HS-27A (cell line): Measurements from ENCODE around the gene NELFB.
"Not testable (repeated sequence)": the region's sequence is repeated elsewhere in the genome, so short reads cannot be mapped to it uniquely, and the experiment has no call there.

Experiments used
- DNase-seq: peaks from one replicate; pipeline ENCODE4 v3.0.0-alpha.2; 2012; ENCODE audit warnings: low read depth, missing footprints

The NELFB gene

DNA sequence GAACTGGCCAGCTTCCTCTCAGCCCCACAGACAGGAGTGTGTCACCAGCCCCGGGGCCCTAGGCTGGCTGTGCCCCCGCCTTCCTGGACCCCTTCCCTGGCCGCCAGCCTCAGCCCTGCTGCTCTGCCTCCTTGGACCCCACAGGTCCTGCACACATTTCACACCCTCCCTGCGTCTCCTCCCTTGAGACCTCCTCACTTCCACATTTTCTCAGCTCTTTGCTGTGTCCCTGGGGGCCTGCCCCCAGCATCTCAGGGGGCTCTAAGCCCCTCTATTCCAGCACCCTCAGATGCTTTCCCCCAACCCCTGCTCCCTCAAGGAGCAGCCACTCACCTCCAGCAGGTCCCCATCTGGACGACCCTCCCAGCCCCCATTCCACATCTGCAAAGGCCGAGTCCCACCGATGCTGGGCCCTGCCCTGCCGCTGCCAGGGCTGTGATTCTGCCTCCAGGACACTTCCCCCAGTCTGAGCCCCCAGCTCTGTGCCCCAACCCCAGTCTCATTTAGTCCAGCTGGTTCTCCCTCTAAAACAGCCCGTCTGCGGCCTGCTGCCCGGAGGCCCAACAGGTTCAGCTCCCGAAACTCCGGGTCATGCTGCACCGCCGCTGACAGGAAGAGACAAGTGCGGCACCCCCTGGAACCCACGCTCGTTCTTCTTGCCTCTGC lies 20.2 kb upstream of the NELFB start:
- DNase-seq: no peak

DNA sequence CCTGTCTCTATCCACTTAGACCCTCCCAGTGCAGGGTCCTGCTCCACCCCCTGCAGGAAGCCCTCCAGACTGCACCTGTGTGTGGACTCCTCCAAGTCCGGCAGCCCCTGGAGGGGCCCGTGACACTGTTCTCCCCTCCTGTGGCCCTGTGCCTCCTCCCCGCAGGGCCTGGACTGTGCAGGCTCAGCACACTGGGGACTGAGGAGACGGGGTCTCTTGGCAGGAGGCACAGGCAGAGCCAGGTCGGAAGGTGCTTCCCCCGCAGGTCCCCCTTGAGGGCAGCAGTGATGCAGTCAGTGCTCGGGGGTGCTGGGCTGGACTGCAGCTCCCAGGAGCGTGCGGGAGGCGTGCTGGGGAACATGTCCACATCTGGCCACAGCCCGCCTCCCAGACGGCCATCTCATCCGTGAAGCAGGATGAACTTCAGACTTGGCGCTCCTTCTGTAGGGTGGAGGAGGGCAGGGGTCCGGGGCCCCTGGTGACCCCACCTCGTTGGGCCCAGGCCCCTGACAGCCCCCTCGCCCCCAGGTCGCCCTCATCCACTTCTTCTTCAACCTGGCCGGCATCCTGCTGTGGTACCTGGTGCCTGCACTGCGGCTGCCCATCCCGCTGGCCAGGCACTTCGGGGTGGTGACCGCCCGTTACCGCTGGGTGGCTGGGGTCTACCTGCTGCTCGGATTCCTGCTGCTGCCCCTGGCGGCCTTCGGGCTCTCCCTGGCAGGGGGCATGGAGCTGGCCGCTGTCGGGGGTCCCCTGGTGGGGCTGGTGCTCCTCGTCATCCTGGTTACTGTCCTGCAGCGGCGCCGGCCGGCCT lies 19.5 kb upstream of the NELFB start:
- no peak for DNase-seq

DNA sequence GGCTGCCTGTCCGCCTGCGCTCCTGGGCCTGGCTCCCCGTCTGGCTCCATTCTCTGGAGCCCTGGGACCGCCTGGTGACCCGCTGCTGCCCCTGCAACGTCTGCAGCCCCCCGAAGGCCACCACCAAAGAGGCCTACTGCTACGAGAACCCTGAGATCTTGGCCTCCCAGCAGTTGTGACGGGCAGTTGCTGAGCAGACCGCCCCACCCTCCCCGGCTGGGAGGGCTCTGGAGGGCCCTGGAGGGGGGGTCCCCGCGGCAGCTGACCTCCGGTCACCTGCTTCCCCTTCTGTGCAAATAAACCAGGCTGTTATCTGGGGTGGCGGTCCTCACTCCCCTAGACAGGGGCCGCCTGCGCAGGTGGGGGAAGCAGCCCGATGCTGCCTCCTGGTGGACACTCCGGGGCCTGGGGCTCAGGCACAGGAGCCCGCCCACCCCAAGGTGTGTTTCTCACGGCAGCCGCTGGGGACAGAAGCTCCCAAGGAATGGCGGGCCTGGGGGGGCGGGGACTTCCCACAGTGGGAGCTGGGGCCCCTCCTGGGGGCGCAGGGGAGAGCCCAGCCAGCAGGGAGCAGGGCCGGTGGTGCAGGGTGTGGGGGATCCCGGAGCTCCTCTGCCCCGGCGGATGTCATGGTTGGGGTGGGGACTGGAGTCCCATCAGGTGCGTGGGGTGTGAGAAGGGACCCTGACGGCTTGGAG lies 18.7 kb upstream of the NELFB start:
- DNase-seq: no peak

DNA sequence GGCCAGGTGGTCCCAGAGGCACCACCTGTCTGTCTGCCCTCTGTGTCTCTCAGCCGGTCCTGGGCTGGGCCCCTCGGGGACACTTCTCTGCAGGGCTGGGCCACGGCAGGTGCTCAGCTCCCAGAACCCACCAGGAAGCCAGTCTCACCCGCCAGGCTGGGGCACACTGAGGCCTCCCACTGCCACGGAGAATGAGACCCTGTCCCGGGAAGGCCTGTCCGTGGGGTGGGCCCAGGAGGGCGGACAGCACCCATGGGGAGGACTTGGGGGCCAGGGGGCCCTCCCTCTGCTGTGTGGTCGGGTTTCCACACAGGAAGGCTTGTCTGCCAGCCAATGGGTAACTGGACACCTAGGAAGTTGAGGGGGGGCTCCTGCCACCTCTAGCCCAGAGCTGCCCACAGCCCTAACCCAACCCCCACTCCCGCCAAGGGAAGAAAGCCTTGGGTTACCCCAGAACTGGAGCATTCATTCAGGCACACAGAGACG lies 18.1 kb upstream of the NELFB start:
- no peak for DNase-seq

DNA sequence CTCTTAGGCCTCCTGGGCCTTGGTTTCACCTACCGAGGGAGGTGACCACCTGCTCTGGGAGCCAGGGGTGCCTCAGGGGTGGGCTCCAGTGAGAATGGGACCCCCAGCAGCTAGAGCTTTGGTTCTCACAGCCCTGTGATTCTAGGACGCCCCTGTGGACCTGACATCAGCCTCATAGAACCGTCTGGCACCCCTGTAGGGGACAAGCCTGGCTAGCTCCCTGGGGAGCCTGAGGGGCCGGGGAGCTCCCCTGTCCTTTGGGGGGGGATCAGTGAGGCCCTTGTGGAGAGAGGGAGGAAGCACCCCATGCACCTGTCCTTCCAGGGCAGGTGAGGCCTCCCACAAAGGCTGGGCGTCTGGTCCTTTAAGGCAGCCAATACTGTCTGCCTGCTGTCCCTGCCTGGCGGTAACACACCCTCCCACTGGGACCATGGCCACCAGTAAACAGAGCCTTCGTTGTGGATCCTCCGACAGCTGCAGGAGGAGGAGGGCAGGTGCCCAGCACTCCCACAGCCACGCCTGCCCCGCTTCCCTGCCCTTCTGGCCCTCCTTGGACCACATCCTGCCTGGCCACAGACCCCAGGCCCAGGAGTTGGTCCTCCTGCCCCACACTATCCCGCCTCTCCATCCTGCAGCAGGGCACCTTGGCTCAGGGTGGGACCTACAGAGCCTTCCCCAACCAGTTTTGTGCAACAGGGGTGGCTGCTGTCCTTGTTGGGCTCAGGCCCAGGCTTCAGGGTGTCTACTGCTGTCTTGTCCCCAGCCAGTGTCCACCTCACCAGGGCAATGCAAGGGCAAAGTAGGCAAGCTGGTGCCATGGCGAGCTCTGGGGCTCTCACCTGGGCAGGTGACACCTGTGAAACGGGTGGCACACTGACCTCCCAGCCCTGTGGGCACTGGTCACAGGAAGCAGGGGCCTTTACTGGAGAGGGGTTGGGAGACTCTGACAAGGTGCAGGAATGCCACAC lies 17.1 kb upstream of the NELFB start:
- no peak for DNase-seq

DNA sequence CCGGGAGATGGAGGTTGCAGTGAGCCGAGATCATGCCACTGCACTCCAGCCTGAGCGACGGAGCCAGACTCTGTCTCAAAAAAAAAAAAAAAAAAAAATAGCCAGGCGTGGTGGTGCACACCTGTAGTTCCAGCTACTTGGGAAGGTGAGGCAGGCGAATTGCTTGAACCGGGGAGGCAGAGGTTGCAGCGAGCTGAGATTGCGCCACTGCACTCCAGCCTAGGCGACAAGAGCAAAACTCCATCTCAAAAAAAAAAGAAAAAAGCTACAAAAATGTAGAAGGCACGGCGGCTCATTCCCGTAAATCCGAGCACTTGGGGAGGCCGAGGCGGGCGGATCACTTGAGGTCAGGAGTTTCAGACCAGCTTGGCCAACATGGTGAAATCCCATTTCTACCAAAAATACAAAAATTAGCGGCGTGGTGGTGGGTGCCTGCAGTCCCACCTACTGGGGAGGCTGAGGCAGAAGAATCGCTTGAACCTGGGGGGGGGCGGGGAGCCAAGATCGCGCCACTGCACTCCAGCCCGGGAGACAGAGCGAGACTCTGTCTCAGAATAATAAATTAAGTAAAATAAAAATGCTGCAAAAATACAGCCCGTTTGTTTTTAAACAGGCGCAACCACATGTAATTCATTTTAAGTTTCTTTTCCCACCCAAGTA lies 15.5 kb upstream of the NELFB start:
- not testable (repeated sequence) for DNase-seq

DNA sequence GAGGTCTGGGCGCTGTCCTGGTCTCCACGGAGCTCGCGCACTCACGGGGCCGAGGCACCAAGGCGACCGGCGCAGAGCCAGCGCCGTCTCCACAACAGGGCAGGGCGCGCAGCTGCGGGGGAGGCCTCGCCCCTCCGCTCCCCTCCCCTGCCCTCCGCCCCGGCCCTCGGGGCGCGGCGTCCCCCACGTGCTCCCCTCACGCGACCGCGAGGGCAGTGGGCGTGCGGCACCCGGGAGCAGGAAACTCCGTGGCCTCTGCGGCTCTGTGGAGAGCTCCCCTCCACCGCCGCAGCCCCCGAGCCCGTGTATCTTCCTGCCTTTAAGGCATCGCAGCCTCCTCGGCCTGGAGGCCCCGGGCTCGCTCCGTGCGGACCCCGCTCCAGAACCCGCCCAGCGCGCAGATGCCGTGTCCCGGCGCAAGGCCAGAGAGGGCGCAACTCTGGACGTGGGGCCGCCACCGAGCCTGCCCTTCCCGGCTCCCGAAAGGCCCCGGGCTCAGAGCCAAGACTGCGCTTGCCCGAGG lies 14.7 kb upstream of the NELFB start:
- DNase-seq: peak; percentile 40

DNA sequence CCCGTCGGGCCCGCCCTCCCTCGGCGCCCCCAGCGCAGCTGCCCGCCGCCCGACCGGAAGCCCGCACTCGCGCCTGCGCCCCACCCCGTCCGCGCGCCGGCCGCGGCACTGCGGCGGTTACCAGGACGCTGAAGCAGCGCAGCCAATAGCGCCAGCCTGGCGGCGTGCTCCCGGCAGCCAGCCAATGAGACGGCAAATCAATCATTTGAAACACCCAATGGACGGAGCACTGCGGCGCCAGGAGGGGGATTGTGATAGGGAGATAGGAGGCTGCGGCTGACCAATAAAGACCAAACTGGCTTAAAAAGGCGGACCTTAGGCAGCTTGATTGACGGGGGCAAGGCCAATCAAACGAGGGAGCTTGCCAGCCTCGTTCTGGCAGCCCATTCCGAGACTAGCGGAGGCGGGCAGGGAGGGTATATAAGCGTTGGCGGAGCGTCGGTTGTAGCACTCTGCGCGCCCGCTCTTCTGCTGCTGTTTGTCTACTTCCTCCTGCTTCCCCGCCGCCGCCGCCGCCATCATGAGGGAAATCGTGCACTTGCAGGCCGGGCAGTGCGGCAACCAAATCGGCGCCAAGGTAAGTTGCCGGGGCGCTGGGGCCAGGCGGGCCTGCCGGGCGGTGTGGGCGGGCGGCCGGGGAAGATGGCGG lies 14.2 kb upstream of the NELFB start, which contains the start of gene TUBB4B:
TUBB4B (plus strand) TSS at position 447 of the 649 bp plus-strand sequence; CDS start at position 521, 74 bp downstream.
- DNase-seq: peak; percentile 96

DNA sequence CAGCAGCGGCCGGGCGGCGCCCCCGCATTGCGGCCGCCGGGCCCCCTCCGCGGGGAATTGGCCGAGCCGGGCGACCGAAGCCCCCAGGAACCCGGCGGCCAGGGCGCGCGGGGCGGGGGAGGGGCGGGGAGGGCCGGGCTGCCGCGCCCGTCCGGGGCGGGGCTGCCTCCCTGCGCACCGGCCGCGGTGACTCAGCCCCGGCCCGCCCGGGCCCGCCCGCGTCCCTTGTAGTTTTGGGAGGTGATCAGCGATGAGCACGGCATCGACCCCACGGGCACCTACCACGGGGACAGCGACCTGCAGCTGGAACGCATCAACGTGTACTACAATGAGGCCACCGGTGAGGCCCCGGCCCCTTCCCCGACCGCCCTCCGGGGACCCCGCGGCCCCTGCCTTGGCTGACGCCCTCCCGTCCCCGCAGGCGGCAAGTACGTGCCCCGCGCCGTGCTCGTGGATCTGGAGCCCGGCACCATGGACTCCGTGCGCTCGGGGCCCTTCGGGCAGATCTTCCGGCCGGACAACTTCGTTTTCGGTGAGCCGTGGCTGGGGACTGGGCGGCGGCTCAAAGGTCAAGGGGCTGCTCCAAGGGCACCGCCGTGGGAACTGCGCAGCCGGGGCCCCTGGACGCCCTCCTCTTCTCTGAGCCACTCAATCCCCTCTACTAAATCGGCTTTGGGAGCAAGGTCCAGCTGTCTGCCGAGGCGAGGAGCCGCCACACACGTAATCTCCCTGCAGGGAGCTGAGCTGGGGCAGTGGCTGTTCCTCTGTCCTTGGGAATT lies 13.4 kb upstream of the NELFB start:
- no peak for DNase-seq

DNA sequence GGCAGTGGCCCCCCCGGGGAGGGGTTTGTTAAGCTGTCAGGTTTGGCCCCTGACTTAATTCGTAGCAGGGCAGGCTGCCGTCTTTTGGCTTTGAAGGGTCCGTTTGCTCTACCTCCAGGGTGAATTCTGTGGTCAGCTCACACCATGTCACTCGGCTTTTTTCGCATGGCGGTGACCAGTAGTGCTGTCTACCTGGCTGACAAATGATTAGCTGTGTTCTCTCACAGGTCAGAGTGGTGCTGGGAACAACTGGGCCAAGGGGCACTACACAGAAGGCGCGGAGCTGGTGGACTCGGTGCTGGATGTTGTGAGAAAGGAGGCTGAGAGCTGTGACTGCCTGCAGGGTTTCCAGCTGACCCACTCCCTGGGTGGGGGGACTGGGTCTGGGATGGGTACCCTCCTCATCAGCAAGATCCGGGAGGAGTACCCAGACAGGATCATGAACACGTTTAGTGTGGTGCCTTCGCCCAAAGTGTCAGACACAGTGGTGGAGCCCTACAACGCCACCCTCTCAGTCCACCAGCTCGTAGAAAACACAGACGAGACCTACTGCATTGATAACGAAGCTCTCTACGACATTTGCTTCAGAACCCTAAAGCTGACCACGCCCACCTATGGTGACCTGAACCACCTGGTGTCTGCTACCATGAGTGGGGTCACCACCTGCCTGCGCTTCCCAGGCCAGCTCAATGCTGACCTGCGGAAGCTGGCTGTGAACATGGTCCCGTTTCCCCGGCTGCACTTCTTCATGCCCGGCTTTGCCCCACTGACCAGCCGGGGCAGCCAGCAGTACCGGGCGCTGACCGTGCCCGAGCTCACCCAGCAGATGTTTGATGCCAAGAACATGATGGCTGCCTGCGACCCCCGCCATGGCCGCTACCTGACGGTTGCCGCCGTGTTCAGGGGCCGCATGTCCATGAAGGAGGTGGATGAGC lies 12.6 kb upstream of the NELFB start:
- no peak for DNase-seq

DNA sequence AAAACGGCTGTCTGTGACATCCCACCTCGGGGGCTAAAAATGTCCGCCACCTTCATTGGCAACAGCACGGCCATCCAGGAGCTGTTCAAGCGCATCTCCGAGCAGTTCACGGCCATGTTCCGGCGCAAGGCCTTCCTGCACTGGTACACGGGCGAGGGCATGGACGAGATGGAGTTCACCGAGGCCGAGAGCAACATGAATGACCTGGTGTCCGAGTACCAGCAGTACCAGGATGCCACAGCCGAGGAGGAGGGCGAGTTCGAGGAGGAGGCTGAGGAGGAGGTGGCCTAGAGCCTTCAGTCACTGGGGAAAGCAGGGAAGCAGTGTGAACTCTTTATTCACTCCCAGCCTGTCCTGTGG lies 11.9 kb upstream of the NELFB start:
- DNase-seq: not testable (repeated sequence)

DNA sequence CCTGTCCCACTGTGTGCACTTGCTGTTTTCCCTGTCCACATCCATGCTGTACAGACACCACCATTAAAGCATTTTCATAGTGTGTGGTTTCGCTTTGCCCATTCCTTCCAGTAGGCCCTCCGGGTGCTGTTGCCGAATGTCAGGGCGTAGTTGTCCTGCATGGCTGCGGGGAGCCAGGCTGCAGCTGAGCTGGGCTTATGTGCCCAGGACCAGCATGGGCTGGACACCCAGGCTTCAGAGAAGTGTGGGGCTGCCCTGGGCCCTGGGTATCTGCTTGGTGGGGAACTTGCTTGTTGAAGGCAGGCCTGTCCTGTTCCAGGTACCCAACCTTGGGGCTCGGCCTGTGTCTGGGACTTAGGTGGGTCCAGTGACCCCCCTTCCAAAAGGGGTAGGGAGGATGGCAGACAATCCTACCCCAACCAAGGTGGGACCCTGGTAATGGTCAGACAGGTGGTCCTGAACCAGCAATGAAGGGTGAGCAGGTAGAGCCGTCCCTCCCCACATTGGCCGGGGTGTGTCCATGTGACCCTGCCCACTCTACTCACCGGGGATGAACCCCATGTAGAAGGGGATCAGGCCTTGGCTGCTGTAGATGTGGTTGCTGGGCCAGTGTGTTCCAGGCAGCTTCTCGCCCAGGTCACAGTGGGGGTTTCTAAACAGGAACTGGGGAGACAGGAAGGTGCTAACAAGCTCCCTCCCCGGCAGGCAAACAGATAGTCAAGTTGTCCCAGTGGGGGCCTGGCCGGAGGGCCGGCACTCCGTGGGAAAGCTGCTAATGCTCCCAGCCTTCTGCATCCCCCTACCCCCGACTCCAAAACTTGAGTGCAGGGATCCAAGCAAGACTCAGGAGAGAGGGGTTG lies 11.3 kb upstream of the NELFB start:
- no peak for DNase-seq

DNA sequence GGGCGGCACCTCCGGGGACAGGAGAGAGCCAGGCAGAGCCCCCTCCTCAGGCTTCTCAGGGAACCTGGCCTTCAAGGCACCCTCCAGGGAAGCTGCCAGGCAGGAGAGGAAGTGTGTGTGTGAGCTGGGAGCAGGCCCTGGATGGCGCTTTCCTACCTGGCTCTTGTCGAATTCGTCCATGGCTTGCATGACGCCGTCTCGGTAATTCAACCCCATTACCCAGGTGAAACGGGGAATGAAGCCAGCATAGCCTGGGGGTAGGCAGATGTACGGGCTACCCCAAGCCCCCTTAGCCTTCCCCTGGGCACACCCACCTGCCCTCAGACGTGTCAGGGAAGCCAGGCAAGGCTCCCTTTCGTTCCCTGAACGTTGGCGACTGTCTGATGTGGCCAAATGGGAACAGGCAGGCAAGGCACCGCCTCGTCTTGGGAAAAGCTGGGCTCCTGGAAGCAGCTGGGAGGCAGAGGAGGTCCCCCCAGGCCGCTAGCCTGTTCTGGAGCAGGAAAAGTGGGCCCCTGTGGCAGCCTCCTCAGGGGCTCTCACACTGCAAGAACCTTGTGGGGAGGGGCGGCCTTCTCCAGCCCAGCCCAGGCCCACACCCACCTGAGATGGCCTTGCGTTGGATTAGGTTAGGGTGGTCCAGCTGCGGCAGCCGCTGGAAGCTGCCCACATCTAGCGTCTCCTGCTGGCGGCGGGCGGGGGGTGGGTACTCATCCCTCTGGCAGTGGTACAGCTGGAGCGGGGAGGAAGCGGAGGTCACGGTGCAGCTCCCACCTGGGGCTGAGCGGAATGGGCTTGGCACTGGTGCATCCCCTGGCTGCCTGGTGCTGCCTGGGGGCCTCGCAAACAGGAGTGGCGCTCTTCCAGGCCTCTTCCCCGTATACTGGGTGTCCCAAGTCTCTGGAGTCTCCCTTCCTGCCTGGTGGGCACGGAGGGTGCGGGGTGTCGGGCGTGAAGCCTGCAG lies 10.4 kb upstream of the NELFB start:
- no peak for DNase-seq

DNA sequence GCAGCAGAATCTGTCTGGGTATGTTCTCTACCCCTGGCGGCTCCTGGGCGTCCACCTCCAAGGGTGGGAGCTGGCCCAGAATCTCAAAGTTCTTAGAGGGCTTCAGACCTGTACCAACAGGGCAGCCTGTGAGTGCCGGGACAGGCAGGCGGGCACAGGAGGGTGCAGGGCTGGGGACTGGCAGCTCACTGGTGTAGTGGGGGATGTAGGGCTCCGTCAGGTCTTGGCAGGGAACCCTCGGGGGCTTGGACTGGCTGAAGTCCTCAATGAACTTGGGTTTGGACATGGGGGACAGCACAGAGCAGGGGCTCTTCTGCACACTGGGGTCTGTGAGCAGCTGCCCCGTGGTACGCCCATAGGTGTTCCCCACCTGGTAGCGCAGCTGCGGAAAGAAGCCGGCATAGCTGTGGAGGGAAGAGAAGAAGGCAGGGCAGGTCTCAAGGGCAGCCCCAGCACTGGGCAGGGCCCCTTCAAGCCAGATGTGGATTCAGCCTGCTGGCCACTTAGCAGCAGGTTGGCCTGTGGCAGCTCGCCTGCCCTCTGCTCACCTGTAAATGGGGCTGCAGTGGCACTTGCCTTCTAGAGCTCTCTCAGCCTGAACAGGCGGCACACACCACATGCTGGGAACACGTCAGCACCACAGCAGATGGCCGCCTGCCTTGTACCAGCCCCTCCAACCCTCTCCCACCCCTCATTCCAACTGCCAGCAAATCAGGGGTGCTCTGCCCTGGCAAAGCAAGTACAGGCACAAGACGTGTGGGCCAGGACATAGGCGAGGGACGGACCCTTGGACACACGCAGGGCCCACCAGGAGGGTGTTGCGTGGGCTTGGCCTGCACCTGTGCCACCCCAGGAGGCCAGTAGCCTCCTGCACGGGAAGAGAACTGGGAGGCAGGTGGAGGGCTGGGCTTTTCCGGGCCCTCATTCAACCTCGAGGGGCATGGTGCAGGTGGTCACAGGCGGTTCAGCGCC lies 9.4 kb upstream of the NELFB start:
- DNase-seq: no peak
